ENCODE results near the gene FBXW8.

FBXW8 gene

GRCh38 chr12:116906285-116906684 lies 4.5 kb upstream of the FBXW8 start (continued):
- TF ChIP-seq REST (tag by site-specific recombination; IDR thresholded peaks at IDR 0.05): peak; percentile 65
- 0 out of 2 replicates have a peak, but pooled peaks have one; percentile 19 for TF ChIP-seq KLF7 (tag by site-specific recombination; IDR thresholded peaks at IDR 0.05; ENCODE audit: borderline replicate concordance)
- peak; percentile 93 for TF ChIP-seq ZNF394 (tag by site-specific recombination; IDR thresholded peaks at IDR 0.05; ENCODE audit: borderline replicate concordance)
- peak; percentile 75; the same call in 1 of the 2 replicates for TF ChIP-seq ZNF140 (tag by site-specific recombination; IDR thresholded peaks at IDR 0.05)
- no peak for TF ChIP-seq ZNF184 (tag by site-specific recombination; IDR thresholded peaks at IDR 0.05)
- TF ChIP-seq ZNF19 (tag by site-specific recombination; IDR thresholded peaks at IDR 0.05; ENCODE audit: low read depth): 0 out of 2 replicates have a peak, but pooled peaks have one; percentile 66
- TF ChIP-seq ZNF580 (tag by site-specific recombination; IDR thresholded peaks at IDR 0.05): peak; percentile 65; the same call in 1 of the 2 replicates
- TF ChIP-seq ZBTB11 (tag by site-specific recombination; conservative IDR thresholded peaks at IDR 0.05; ENCODE audit: low read depth): peak; percentile 72
- TF ChIP-seq ZNF629 (tag by site-specific recombination; IDR thresholded peaks at IDR 0.05): peak; percentile 51; the same call in 1 of the 2 replicates
- peak; percentile 55; the same call in 1 of the 2 replicates for TF ChIP-seq ZNF433 (tag by site-specific recombination; IDR thresholded peaks at IDR 0.05; ENCODE audit: low read depth)
- no peak for TF ChIP-seq ZSCAN16 (tag by site-specific recombination; IDR thresholded peaks at IDR 0.05)
- TF ChIP-seq ZNF148 (tag by site-specific recombination; IDR thresholded peaks at IDR 0.05; ENCODE audit: borderline replicate concordance): no peak
- peak; percentile 20 for TF ChIP-seq ZNF529 (tag by site-specific recombination; IDR thresholded peaks at IDR 0.05; ENCODE audit: insufficient replicate concordance)

GRCh38 chr12:116910280-116910644 lies 488 bp upstream of the FBXW8 start:
- H3K9me3 ChIP-seq (ENCODE audit: control insufficient read depth, insufficient read depth, low read depth, low read length): no peaks in the 10 kb centered on the region
- peak overlapping the region; percentile 76 for H3K4me3 ChIP-seq (ENCODE audit: low read depth, low read length)
- CTCF ChIA-PET: no interaction called here
- peaks cover 0 to 4% of the 10 kb centered on the region in 2 experiments; a peak in 2 of 3 replicates for H3K36me3 ChIP-seq (ENCODE audit: control insufficient read depth in 2 of 2, insufficient read depth in 1 of 2, low read length in 2 of 2)
- 0 out of 2 replicates have a peak overlapping the region, but pooled peaks have one; percentile 77 for H3K27ac ChIP-seq (ENCODE audit: extremely low read depth, low read depth, low read length)
- POLR2A ChIA-PET: interaction anchor here (1.2 kb wide), 1 partner anchor 11 kb away, joined by 3 read pairs; no protein-coding TSS in a partner anchor
- H3K4me1 ChIP-seq (ENCODE audit: control insufficient read depth, insufficient read depth, low read length): peaks cover 5% of the 10 kb centered on the region
- TF ChIP-seq ZNF366 (tag by site-specific recombination; conservative IDR thresholded peaks at IDR 0.05): no peak
- TF ChIP-seq ZNF146 (tag by site-specific recombination; IDR thresholded peaks at IDR 0.05): peak; percentile 99
- no peak for TF ChIP-seq WT1 (tag by site-specific recombination; IDR thresholded peaks at IDR 0.05)
- no peak for TF ChIP-seq KLF7 (tag by site-specific recombination; IDR thresholded peaks at IDR 0.05; ENCODE audit: borderline replicate concordance)
- TF ChIP-seq ZNF560 (tag by site-specific recombination; IDR thresholded peaks at IDR 0.05; ENCODE audit: borderline replicate concordance): no peak
- no peak for TF ChIP-seq ZXDB (tag by site-specific recombination; IDR thresholded peaks at IDR 0.05)
- no peak for TF ChIP-seq ZNF521 (tag by site-specific recombination; IDR thresholded peaks at IDR 0.05)
- TF ChIP-seq KLF8 (tag by site-specific recombination; IDR thresholded peaks at IDR 0.05): no peak
- peak; percentile 94 for TF ChIP-seq SCRT2 (tag by site-specific recombination; IDR thresholded peaks at IDR 0.05)
- no peak for TF ChIP-seq ZNF280C (tag by site-specific recombination; IDR thresholded peaks at IDR 0.05)
- 0 out of 2 replicates have a peak, but pooled peaks have one; percentile 29 for TF ChIP-seq GLI4 (tag by site-specific recombination; IDR thresholded peaks at IDR 0.05)
- no peak for TF ChIP-seq ZNF221 (tag by site-specific recombination; IDR thresholded peaks at IDR 0.05; ENCODE audit: borderline replicate concordance)
- TF ChIP-seq SCRT1 (tag by site-specific recombination; IDR thresholded peaks at IDR 0.05; ENCODE audit: borderline replicate concordance): peak; percentile 91
